GM11168 (cell line): Measurements from ENCODE around the gene ELP5.

Experiments used
- in situ Hi-C: fragments of 300-500 bp; cut with MboI; formaldehyde crosslinking; loops from one replicate; pipeline ENCODE4 v1.12.0; 2022; ENCODE audit warnings: low sequenced_read_pairs; ENCODE audit not compliant: unreplicated experiment

Gene ELP5

DNA sequence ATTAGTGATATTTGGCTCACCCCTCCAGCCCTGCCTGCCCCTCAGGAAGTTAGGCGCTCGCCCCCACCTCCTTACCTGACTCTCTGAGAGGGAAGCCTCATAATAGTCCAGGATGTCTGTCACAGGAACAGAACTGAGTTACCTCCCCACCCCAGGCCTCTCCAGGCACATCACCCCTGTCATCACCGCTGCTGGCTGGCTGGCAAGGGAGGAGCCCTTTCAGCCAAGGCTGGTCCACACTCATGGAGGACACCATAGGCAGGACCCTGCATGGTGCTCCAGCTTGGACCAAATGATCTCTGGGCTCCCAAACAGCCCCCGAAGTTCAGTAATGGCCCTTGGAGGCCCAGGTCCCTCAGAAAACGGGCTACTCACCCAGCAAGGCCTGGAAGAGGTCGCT lies 33.8 kb upstream of the ELP5 start:
- in situ Hi-C loops, result no loop called here

DNA sequence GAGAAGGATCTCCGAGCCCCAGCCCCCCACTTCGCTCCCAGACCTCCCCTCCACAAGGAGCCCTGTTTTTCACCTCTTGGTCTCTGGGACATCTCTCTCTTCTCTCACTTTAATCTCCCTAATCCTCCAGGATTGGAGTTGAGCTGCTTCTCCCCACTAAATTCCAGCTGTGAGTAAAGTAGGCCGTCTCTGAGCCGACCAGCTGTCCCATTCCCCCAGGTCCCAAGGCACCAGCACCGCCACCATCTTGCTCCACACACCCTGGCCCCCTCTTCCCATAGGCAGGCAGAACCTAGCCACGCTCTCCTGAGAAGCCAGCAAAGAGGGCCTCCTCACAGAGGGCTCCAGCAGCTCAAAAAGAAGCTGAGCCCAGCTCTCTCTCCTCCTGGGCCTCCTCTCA lies 33.3 kb upstream of the ELP5 start:
- in situ Hi-C loops, result no loop called here

DNA sequence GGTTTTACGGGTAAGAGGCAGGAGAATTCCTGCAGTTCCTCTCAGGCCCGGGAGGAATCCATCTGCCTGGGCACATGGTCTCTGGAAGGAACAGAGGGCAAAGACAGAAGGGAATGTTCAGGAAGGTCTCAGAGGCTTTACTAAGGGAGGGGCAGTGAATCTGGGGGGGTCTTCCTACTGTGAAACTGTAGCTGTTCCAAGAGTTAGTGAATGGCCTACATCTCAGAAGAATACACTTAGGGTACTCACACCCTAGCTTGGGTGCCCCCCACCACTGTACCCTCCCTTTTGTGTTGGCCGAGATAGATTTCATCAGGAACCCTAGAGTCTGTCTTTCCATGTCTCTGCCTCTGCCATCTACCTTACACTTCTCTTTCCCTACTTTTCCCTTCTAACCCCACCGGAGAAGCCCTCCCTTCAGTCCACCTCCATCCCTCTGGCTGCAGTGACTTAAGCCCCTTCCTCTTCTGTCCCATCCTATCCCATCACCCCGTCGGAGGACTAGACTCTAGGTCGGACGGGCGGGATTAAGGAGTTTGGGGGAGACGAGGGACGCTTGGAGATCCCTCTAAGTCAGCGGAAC lies 32.7 kb upstream of the ELP5 start:
- in situ Hi-C loops, result no loop called here

DNA sequence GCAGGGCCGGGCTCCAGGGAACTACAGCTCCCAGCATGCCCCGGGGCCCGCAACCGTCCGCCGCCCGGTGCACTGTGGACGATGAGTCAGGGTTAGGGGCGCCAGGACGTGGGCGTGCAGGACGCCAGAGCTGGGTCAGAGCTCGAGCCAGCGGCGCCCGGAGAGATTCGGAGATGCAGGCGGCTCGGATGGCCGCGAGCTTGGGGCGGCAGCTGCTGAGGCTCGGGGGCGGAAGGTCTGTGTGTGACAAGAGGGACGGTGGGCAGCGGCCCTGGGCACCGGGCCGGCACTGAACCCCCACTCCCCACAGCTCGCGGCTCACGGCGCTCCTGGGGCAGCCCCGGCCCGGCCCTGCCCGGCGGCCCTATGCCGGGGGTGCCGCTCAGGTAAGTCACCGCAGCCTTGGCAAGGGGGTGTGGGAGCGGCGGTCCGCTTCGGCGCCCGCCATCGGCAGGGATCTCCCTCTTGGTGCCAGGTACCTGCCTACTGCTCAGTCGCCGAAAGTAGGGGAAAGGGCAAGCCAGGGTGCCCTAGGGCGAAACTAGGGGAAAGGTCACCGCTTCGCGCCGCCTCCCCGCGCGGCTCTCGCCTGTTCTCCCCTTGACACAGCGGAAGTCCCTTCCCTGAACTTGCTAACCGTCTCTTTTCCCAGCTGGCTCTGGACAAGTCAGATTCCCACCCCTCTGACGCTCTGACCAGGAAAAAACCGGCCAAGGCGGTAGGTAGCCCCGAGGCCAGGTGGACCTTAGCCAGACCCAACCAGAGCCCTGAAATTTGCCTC lies 32.0 kb upstream of the ELP5 start, which contains the start of the genes ACADVL and DLG4:
Gene ACADVL, plus strand, starts transcription at position 127 of the 781 bp plus-strand sequence. Its CDS starts 47 bp downstream, at position 174.
Gene DLG4, minus strand, starts transcription at position 25 of the 781 bp plus-strand sequence.
- in situ Hi-C loops, result no loop called here

DNA sequence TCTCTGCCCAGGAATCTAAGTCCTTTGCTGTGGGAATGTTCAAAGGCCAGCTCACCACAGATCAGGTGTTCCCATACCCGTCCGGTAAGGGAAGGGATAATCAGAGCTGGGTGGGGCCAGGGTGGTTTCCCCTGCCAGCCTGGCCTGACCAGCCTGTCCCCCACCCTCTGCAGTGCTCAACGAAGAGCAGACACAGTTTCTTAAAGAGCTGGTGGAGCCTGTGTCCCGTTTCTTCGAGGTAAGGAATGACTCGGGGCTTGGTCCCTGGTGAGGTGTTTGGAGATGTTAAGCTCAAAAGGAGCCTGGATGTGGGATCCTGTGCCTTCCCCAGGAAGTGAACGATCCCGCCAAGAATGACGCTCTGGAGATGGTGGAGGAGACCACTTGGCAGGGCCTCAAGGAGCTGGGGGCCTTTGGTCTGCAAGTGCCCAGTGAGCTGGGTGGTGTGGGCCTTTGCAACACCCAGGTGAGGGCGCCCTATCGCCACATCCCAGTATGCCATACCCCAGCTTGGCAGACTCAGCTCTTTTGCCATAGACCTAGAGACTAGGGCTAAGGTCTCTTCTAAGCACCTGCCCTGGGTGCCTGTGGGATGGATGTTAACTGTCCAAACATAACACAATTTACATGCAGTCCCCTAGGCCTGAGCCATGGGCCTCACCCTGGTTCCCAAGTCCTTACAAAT lies 31.3 kb upstream of the ELP5 start:
- in situ Hi-C loops, result no loop called here

DNA sequence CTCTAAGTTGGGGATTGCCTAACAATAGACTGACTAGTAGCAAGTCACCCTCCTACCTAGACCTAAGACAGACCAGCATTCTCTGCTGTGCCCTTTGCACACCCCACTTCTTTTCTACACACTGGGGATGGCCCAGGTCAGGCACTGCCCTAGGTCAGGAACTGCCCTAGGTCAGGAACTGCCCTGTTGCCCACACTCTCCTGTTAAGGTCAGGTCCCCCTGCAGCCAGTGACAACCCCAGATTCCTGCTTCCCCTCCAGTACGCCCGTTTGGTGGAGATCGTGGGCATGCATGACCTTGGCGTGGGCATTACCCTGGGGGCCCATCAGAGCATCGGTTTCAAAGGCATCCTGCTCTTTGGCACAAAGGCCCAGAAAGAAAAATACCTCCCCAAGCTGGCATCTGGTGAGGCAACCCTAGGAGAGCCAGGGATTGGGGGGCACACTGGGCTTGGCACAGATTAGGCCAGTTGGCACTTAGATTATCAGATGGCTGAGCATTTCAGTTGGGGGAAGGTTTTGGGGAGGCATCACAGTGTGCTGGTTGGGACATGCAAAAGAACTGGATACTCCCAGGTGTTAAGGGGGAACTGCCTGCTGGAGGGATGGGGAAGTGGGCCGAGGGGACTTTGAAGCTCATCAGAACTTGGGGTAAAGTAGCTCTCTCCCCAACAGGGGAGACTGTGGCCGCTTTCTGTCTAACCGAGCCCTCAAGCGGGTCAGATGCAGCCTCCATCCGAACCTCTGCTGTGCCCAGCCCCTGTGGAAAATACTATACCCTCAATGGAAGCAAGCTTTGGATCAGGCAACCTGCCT lies 30.5 kb upstream of the ELP5 start:
- in situ Hi-C loops, result no loop called here

DNA sequence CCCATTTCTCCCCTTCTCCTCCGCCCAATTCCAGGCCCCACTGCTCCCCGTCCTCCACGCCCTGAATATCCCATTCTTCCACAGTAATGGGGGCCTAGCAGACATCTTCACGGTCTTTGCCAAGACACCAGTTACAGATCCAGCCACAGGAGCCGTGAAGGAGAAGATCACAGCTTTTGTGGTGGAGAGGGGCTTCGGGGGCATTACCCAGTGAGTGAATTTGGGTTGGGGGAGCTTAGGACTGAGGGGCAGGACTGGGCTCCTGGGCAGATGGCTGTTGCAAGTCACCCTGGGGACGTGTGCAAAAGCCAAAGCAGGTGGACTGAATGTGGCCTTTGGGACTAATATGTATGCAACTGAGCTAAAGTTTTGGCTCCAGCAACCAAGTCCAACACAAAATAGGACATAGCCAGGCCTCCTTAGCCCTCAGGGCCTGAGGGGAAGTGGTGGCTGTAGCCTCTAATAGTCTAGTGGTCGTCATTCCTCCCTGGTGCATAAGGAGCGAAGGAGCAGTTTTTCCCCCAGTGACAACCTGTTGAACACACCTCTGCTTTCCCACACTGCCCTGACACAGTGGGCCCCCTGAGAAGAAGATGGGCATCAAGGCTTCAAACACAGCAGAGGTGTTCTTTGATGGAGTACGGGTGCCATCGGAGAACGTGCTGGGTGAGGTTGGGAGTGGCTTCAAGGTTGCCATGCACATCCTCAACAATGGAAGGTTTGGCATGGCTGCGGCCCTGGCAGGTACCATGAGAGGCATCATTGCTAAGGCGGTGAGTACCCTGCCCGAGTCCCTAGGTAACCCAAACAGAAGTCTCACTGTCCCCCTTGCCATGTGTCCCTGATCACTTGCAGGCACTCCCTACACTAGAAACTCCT lies 29.7 kb upstream of the ELP5 start:
- in situ Hi-C loops, result no loop called here

DNA sequence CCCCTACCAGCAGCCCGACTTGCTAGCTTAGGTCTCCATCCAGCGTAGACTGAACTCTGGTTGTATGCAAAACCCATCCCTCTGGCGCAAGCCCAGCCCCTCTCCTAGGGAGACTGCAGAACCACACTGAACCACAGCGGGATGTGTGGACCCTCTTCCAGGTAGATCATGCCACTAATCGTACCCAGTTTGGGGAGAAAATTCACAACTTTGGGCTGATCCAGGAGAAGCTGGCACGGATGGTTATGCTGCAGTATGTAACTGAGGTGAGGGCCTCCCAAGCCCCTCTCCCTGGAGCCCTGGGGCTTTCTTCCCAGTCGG lies 29.1 kb upstream of the ELP5 start:
- in situ Hi-C loops, result no loop called here

DNA sequence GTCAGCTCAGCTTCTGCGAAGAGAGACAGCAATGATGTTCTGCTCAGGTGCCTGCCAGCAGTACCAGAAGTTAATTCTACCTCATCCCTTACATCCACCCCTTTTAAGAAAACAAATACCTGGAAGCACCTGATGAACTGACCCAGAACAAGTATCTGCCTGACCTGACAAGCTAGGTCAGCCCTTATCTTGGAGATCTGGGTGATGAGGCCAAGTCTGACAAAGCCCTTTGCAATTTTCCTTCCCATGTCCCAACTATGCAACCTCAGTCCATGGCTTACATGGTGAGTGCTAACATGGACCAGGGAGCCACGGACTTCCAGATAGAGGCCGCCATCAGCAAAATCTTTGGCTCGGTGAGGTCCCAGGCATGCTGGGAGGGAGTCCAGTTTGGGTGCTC lies 28.6 kb upstream of the ELP5 start:
- in situ Hi-C loops, result no loop called here

DNA sequence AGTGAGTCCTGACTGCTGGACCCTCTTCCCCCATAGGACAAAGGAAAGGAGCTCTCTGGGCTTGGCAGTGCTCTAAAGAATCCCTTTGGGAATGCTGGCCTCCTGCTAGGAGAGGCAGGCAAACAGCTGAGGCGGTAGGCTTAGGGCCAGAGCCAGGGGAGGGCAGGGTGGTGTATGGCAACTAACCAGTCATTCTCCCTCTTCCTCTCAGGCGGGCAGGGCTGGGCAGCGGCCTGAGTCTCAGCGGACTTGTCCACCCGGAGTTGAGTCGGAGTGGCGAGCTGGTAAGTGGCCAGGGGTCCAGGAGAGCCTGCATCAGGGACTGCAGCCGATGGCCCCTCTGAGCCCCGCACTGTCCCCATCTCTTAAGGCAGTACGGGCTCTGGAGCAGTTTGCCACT lies 27.9 kb upstream of the ELP5 start:
- in situ Hi-C loops, result no loop called here

DNA sequence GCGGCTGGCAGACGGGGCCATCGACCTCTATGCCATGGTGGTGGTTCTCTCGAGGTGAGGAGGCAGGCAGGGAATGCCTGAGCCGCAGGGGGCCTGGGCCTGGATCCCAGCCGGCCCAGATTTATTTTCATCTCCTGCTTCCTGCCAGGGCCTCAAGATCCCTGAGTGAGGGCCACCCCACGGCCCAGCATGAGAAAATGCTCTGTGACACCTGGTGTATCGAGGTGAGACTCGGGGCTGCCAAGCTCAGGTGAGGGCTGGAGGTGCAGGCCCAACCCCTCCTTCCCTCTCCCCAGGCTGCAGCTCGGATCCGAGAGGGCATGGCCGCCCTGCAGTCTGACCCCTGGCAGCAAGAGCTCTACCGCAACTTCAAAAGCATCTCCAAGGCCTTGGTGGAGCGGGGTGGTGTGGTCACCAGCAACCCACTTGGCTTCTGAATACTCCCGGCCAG lies 27.3 kb upstream of the ELP5 start:
- in situ Hi-C loops, result no loop called here

DNA sequence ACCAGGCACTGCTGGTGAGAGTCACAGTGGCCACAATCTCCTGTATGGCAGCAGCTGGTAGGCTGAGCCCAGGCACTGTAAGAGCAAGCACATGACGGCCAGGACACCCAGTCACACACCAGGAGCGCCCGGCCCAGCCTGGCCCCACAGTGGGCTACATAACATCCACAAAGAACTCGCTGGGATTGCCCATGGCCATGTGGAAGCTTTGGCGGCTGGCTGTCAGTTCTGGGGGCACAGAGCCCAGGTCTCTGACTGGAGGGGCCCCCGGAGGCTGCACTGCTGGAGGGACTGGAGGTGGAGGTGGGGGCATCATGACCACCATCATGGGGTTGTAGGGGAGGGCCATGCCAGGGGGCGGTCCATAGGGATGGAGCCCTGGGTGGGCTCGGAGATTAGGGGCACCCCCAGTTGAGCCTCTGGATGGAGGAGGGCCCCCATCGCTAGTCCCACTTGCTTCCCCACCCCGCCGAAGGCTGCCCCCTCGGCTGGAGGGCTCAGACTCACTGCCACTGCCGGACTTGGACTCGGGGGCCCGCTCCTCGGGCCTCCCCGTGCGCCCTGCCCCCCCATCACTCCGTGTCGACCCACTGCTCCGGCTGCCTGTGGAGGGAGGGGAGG lies 26.2 kb upstream of the ELP5 start:
- in situ Hi-C loops, result no loop called here

DNA sequence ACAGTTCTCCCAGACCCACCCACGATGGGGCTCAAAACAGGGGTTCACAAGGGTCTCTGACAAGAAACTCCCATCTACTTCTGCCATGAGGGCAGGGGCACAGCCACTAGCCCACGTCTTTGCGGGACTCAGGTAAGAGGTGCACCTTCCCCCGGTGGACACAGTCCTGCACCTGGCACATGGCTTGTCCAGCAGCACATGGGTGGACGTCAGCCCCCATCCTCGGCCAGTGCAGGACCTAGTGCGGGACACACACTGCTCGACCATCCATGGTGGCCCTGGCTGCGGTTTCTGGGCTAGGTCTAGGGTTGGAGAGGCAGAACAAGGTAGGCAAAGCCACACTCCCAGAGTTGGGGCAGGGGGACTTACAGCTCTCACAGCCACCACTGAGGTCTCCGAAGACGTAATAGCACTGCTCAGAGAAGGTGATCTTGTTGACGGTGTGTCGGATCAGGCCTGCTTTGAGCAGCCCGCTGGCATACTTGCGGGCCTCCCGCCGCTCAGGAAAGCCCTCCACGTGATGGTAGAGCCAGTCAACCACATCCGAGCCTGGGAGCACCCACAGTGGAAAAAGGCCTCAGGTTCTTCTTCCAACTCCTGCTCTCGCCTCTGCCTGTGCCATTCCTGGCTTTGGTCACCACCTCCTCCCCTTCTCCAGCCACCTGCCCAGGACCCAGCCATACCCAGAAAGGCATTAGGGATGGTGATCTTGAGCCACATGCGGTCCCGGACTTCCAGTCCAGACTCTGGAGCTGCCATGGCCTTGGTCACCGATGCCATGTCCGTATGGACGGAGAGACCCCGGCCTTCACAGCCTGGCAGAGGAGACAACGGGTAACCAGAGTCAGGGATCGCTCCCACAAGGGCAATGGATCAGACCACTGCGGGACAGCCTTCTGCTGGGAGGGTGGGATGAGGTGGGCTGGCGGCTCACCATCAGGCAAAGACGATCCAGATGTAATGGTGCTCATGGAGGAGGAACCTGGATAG lies 25.0 kb upstream of the ELP5 start:
- in situ Hi-C loops, result no loop called here

DNA sequence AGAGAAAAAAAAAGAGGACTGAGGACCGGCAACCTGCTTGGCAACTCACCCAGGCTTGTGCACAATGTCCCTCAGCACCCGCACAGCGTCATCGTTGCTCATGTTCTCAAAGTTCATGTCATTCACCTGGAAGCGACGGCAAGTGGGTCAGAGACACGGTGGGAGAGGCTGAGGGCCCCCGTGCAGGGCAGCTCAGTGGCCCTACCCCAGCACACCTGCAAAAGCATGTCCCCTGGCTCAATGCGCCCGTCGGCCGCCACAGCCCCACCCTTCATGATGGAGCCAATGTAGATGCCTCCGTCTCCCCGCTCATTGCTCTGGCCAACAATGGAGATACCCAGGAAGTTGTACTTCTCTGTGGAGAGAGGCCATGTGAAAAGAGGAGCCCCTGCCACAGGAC lies 23.1 kb upstream of the ELP5 start:
- in situ Hi-C loops, result no loop called here

DNA sequence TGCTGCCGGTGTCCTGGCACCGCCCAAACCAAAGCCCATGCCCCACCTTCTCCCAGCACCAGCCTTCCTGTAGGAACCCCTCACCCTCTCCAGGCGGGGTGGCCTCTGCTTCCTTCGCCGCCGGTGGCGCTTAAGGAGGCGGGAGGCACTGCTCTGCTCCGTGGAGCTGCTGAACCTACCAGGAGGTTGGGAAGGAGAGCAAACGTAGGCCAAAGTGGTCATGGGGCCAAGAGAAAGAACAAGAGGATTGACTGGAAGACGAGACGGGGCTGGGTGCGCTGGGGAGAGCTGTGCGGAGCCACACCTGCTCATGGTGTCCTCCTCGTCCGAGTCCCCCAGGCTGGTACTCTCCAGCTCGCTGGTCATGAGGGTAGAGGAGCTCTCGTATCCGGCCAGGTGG lies 22.5 kb upstream of the ELP5 start:
- in situ Hi-C loops, result no loop called here

DNA sequence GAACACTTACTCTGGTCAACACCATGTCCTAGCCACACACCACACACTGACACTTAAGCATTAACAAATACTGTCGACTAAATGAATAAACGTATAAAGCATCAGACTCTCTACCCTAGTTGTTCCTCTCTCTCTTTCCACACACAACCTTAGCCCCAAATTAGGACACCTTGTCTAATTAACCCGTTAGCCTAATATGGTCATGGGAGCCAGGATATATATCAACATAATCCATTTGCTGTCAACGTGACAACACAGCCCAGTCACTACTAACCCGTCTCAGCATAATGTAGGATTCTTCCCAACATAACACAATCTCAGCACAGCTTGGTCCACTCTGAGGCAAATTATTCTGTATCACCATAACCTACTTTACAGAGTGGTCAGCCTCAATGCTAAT lies 19.9 kb upstream of the ELP5 start:
- in situ Hi-C loops, result no loop called here

DNA sequence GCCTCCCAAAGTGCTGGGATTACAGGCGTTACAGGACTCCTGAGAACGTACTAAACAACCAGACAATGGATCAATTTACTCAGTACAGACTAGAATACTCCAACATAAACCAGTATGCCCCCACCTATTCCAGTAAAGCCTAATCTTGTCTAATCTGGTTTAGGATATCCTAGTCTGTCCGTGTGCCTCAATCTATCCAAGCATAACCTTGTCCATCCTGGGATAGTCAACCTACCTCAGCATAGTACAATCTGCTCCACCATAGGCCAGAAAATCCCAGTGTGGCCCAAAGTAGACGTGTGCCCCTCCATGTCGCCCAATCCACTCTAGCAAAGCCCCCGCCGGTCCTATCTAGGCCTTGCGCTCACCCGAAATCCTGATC lies 18.3 kb upstream of the ELP5 start:
- in situ Hi-C loops, result no loop called here
